Stimulated activated CD4-positive, alpha-beta T cell treated with anti-CD3 and anti-CD28 coated beads, TNF-alpha, amount 100 ng/mL, for 1 hour (primary cell): ENCODE results near the gene APOBEC3A.
A peak's percentile ranks its signal among the peaks of the same experiment; 100 is the strongest.

Experiments
- DNase-seq, 3 donors: peaks; one replicate each; pipeline ENCODE4 v3.0.0-alpha.2; 2020; ENCODE audit warnings: low read depth in 3 of 3, low spot score in 1 of 3

Gene APOBEC3A

GRCh38 chr22:38957046-38957770 lies at the start of gene APOBEC3A:
TSS of gene APOBEC3A (plus strand) at chr22:38957609. CDS start at chr22:38957692, 83 bp downstream.
- DNase-seq = no peak

GRCh38 chr22:38907767-38908166 lies 49.6 kb upstream of the APOBEC3A start:
- DNase-seq = no peak

- no peak for DNase-seq
Observed at GRCh38 chr22:38911434-38911833, 46.0 kb upstream of the APOBEC3A start.

GRCh38 chr22:38919631-38920190 lies 37.7 kb upstream of the APOBEC3A start:
- DNase-seq = no peak

GRCh38 chr22:38921120-38921519 lies 36.3 kb upstream of the APOBEC3A start:
- DNase-seq = no peak

- no peak for DNase-seq
Observed at GRCh38 chr22:38921806-38922205, 35.6 kb upstream of the APOBEC3A start.

GRCh38 chr22:38923463-38924346 lies 33.7 kb upstream of the APOBEC3A start:
- no peak for DNase-seq

- DNase-seq = no peak
Observed at GRCh38 chr22:38924347-38924952, 33.0 kb upstream of the APOBEC3A start.

- no peak for DNase-seq
Observed at GRCh38 chr22:38925571-38926041, 31.8 kb upstream of the APOBEC3A start.

GRCh38 chr22:38927033-38927781 lies 30.2 kb upstream of the APOBEC3A start:
- DNase-seq = peak in 2 of 3 donors; percentile 8 to 32

GRCh38 chr22:38930512-38930911 lies 26.9 kb upstream of the APOBEC3A start:
- no peak for DNase-seq

GRCh38 chr22:38935023-38935422 lies 22.4 kb upstream of the APOBEC3A start:
- no peak for DNase-seq

- DNase-seq = no peak
Observed at GRCh38 chr22:38935616-38936015, 21.8 kb upstream of the APOBEC3A start.

GRCh38 chr22:38936562-38936961 lies 20.8 kb upstream of the APOBEC3A start:
- DNase-seq = no peak

- DNase-seq = no peak
Observed at GRCh38 chr22:38937036-38937435, 20.4 kb upstream of the APOBEC3A start.

- no peak for DNase-seq
Observed at GRCh38 chr22:38937541-38937940, 19.9 kb upstream of the APOBEC3A start.

GRCh38 chr22:38938221-38938620 lies 19.2 kb upstream of the APOBEC3A start:
- no peak for DNase-seq

- no peak for DNase-seq
Observed at GRCh38 chr22:38938925-38939324, 18.5 kb upstream of the APOBEC3A start.

- DNase-seq = no peak
Observed at GRCh38 chr22:38940811-38941384, 16.5 kb upstream of the APOBEC3A start.

- peak in 1 of 3 donors; percentile 46 for DNase-seq
Observed at GRCh38 chr22:38941488-38941987, 15.9 kb upstream of the APOBEC3A start.
